Stimulated activated CD4-positive, alpha-beta T cell treated with anti-CD3 and anti-CD28 coated beads, Interleukin-1b, Interleukin-23, amount 100 ng/mL, for 1 hour (primary cell): Measurements from ENCODE around the gene RPS15A.
"Not testable (repeated sequence)": the region's sequence is repeated elsewhere in the genome, so short reads cannot be mapped to it uniquely, and the experiment has no call there.

Source experiments
- DNase-seq, 2 donors: peaks; one replicate each; pipeline ENCODE4 v3.0.0-alpha.2; 2020; ENCODE audit warnings: low read depth in 2 of 2

Gene RPS15A

GRCh38 chr16:18756639-18757038, 33.5 kb downstream of the RPS15A start:
- DNase-seq = not testable (repeated sequence)

DNA sequence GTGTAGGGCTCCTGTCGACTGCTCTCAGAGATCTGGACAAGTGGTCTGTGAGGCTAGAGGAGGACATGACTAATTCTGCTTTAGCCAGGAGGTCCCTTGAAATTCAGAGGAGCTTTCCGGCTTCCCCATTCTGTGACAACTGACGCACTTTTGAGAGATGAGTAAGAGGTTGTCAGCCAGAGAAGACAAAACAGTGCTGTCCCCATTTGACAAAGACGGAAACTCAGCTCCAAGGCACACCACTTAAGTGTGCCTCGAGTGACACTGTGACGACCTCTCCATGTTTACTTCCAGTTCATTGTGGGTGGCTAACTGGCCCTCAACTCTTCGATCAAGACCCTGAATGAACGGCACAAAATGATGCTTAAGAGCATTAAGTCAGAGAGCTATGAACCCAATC, 47.3 kb downstream of the RPS15A start:
- not testable (repeated sequence) for DNase-seq

DNA sequence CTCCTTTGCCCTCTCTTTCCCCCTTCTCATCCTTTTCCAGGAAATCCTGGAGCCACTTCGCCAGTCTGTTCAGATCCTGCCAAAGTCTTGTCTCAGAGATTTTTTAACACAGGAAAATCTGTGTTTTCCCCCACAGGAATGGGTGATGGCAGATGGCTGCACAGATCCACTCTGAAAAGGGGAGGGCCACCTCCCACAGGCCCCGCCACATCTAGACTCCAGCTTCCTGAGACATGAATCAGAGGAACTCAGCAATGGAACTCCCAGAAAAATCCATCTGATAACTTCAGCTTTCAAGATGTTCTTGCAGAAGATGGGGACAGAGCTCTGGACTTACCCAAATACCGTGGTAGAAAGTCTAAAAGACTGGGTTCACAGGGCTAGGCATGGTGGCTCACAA, 50.1 kb downstream of the RPS15A start:
- DNase-seq = not testable (repeated sequence)

DNA sequence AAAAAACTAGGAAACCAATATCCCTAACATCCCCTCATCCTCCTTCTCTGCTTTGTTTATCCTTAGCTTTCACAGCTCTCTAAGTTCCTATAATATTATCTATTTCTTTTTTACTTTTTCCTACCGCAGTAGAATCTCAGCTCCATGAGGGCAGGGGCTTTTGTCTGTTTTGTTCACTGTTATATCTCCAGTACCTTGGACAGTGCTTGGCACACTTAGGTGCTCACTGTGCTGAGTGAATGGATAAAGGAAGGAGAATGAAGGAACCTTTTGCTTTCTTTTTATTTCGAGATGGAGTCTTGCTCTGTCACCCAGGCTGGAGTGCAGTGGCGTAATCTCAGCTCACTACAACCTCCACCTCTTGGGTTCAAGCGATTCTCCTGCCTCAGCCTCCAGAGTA, 51.4 kb downstream of the RPS15A start:
- not testable (repeated sequence) for DNase-seq

DNA sequence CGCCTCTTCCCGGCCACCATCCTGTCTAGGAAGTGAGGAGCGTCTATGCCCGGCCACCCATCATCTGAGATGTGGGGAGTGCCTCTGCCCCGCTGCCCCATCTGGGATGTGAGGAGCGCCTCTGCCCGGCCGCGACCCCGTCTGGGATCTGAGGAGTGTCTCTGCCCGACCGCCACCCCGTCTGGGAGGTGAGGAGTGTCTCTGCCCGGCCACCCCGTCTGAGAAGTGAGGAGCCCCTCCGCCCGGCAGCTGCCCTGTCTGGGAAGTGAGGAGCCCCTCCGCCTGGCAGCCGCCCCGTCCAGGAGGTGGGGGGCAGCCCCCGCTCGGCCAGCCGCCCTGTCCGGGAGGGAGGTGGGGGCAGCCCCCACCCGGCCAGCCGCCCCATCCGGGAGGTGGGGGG, 55.9 kb downstream of the RPS15A start:
- DNase-seq = not testable (repeated sequence)
